NCI-H345 treated with DMSO at 0.1 percent for 48 hours (cell line): Measurements from ENCODE around the gene DVL1.

Experiments used
- DNase-seq: peaks from one replicate; lab custom pipeline; 2025; ENCODE audit not compliant: unreplicated experiment; lab: John Stamatoyannopoulos, UW

Gene DVL1

GRCh38 chr1:1342061-1342562 lies 7.1 kb downstream of the DVL1 start:
- no peak for DNase-seq

- no peak for DNase-seq
Measured at GRCh38 chr1:1341549-1342021, 7.6 kb downstream of the DVL1 start.

- no peak for DNase-seq
Measured at GRCh38 chr1:1340791-1341548, 8.2 kb downstream of the DVL1 start.

- no peak for DNase-seq
Measured at GRCh38 chr1:1340185-1340584, 9.0 kb downstream of the DVL1 start.

- no peak for DNase-seq
Measured at GRCh38 chr1:1338278-1338677, 10.9 kb downstream of the DVL1 start.

GRCh38 chr1:1337793-1338147 lies 11.4 kb downstream of the DVL1 start:
- no peak for DNase-seq

- DNase-seq, result no peak
Measured at GRCh38 chr1:1336931-1337792, 12.1 kb downstream of the DVL1 start.

GRCh38 chr1:1336446-1336845 lies 12.8 kb downstream of the DVL1 start:
- no peak for DNase-seq

- no peak for DNase-seq
Measured at GRCh38 chr1:1335792-1336248, 13.4 kb downstream of the DVL1 start.

GRCh38 chr1:1335283-1335682 lies 13.9 kb downstream of the DVL1 start:
- no peak for DNase-seq

GRCh38 chr1:1334835-1335234 lies 14.4 kb downstream of the DVL1 start:
- no peak for DNase-seq

- DNase-seq, result no peak
Measured at GRCh38 chr1:1333551-1334241, 15.5 kb downstream of the DVL1 start.

GRCh38 chr1:1332774-1333480 lies 16.3 kb downstream of the DVL1 start:
- no peak for DNase-seq

- no peak for DNase-seq
Measured at GRCh38 chr1:1332031-1332755, 17.0 kb downstream of the DVL1 start.

- no peak for DNase-seq
Measured at GRCh38 chr1:1331068-1331965, 17.9 kb downstream of the DVL1 start, which contains the start of gene TAS1R3. TAS1R3 (plus strand) TSS chr1:1331280; CDS start chr1:1331346, 66 bp downstream.

GRCh38 chr1:1330366-1331067 lies 18.7 kb downstream of the DVL1 start:
- no peak for DNase-seq

- no peak for DNase-seq
Measured at GRCh38 chr1:1329304-1330210, 19.7 kb downstream of the DVL1 start.
